ENCODE data around the gene TUBGCP4. TPM values are rescaled to one million over a fixed set of nuclear protein-coding genes. Genes with fewer than 3 reads are reported as not detected.

TUBGCP4 gene
- total RNA-seq (2021) (31.4 and 37.6 TPM in 2 replicates), Bru-seq, nascent RNA (percentile 76 among the genes with signal in this experiment), BruChase-seq, experiment 1, labeled RNA remaining after a 2-hour chase (percentile 84 among the genes with signal in this experiment), BruChase-seq, experiment 2, labeled RNA remaining after a 6-hour chase (percentile 90 among the genes with signal in this experiment)
- long read RNA-seq, full-length matches to known transcripts = 25 of 42 reads
- long read RNA-seq, partial matches to known transcripts = 2 of 42 reads
- long read RNA-seq, other reads (novel, unspliced or antisense) = 15 of 42 reads

GRCh38 chr15:43370975-43371974 lies at the start of gene TUBGCP4, which contains the start of gene ZSCAN29:
TSS of gene TUBGCP4 (plus strand) at chr15:43371101. CDS start at chr15:43371355, 254 bp downstream.
TSS of gene ZSCAN29 (minus strand) at chr15:43371043. CDS start at chr15:43369913, 1,130 bp downstream.
- Histone ChIP-seq H3K27me3 (replicated peaks; ENCODE audit: insufficient read depth, low read depth, low read length, poor library complexity) (no peaks in the 10 kb centered on the region), H3K27ac (ENCODE audit: low read depth, low read length, poor library complexity, severe bottlenecking) (peak within 1 kb of the TSS; percentile 80), H3K9me3 (ENCODE audit: low read depth, low read length, poor library complexity, severe bottlenecking) (no peaks in the 10 kb centered on the region), H3K4me3 (ENCODE audit: low read depth, low read length, poor library complexity, severe bottlenecking) (peak within 1 kb of the TSS; percentile 87), H3K4me1 (ENCODE audit: insufficient read depth, low read length, poor library complexity, severe bottlenecking) (no peaks in the 10 kb centered on the region), H3K36me3 (ENCODE audit: insufficient read depth, low read length, poor library complexity, severe bottlenecking) (peaks cover 22% of the 10 kb centered on the region)
- DNase-seq (ENCODE audit: low spot score) = peak; percentile 91
- POLR2A ChIA-PET (ENCODE audit: low non-redundant PET) = interaction anchor here (0.6 to 0.7 kb wide), 4 partner anchors 9 to 254 kb away, joined by 3 to 5 read pairs (median 4); no protein-coding TSS in a partner anchor
- intact Hi-C loops (cut with micrococcal nuclease; ENCODE audit: unreplicated experiment) = no loop called here
- TF ChIP-seq CTCF (conservative IDR thresholded peaks at IDR 0.05; ENCODE audit: low read depth, low read length) (peak; percentile 39; the same call in 1 of the 2 replicates), EZH2 (IDR thresholded peaks at IDR 0.05; ENCODE audit: borderline replicate concordance, low read depth, low read length, poor library complexity, severe bottlenecking) (no peak)
- CTCF ChIA-PET = no interaction called here
- no TSS peak for BruUV-seq (replicated peaks)

GRCh38 chr15:43325039-43325684 lies 45.7 kb upstream of the TUBGCP4 start:
- Histone ChIP-seq H3K27ac (ENCODE audit: low read depth, low read length, poor library complexity, severe bottlenecking) (no peak overlapping the region), H3K36me3 (ENCODE audit: insufficient read depth, low read length, poor library complexity, severe bottlenecking) (peaks cover 6% of the 10 kb centered on the region), H3K4me1 (ENCODE audit: insufficient read depth, low read length, poor library complexity, severe bottlenecking) (peaks cover 15% of the 10 kb centered on the region), H3K9me3 (ENCODE audit: low read depth, low read length, poor library complexity, severe bottlenecking) (no peaks in the 10 kb centered on the region), H3K27me3 (replicated peaks; ENCODE audit: insufficient read depth, low read depth, low read length, poor library complexity) (no peaks in the 10 kb centered on the region), H3K4me3 (ENCODE audit: low read depth, low read length, poor library complexity, severe bottlenecking) (no peak overlapping the region)
- DNase-seq (ENCODE audit: low spot score) = peak; percentile 35
- intact Hi-C loops (cut with micrococcal nuclease; ENCODE audit: unreplicated experiment) = no loop called here
- no TSS peak for BruUV-seq (replicated peaks)
- CTCF ChIA-PET = no interaction called here
- POLR2A ChIA-PET (ENCODE audit: low non-redundant PET) = interaction anchor here (0.6 kb wide), 1 partner anchor 1101 kb away, joined by 8 read pairs; no protein-coding TSS in a partner anchor
- no peak for TF ChIP-seq CTCF (conservative IDR thresholded peaks at IDR 0.05; ENCODE audit: low read depth, low read length)
- no peak for TF ChIP-seq EZH2 (IDR thresholded peaks at IDR 0.05; ENCODE audit: borderline replicate concordance, low read depth, low read length, poor library complexity, severe bottlenecking)

Data from A673 (cell line).